Activated T-cell treated with anti-CD3 and anti-CD28 coated beads for 48 hours (primary cell): ENCODE measurements around the gene NUMB.
"Not testable (repeated sequence)": the region's sequence is repeated elsewhere in the genome, so short reads cannot be mapped to it uniquely, and the experiment has no call there.

Source experiments
- DNase-seq: peaks from one replicate; pipeline ENCODE4 v3.0.0-alpha.2; 2020; ENCODE audit warnings: low read depth

The NUMB gene

DNA sequence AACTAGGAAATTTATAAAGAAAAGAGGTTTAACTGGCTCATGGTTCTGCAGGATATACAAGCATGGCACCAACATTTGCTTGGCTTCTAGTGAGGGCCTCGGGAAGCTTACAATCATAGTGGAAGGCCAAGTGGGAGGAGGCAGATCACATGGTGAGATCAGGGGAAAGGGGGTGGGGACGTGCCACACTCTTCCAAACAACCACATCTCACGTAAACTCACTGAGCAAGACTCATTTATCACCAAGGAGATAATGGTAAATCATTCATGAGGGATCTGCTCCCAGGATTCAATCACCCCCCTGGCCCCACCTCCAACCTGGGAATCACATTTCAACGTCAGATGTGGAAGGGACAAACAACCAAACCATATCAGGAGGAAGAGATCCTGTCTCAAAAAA, 35.8 kb downstream of the NUMB start:
- no peak for DNase-seq

GRCh38 chr14:73418227-73418626, 40.1 kb downstream of the NUMB start:
- DNase-seq, result no peak

DNA sequence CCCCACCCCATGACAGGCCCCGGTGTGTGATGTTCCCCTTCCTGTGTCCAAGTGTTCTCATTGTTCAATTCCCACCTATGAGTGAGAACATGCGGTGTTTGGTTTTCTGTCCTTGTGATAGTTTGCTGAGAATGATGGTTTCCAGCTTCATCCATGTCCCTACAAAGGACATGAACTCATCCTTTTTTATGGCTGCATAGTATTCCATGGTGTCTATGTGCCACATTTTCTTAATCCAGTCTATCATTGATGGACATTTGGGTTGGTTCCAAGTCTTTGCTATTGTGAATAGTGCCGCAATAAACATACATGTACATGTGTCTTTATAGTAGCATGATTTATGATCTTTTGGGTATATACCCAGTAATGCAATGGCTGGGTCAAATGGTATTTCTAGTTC, 52.1 kb downstream of the NUMB start:
- not testable (repeated sequence) for DNase-seq

DNA sequence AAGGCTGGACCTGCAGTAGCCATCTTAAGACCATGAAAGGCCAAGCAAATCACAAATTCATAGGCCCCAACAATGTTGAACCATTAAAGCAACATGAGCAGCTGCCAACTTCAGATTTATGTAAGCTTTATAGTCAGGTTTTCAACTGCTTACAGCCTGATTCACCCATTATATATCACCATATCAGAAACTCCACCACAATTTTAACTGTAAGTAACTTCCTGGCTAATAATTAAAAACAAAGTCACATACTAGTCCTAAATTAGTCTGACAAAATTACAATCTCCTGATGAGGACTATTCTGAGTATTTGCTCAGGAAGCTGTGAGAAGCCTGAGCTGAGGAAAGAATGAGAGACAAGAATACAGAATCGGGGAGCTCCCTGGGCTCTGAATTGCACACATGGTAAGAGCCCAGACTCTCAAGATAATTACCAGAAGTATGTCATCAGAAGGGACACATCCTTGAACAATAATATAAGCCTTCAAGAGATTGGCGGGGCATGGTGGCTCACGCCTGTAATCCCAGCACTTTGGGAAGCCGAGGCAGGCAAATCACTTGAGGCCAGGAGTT, 55.1 kb downstream of the NUMB start:
- DNase-seq, result no peak

DNA sequence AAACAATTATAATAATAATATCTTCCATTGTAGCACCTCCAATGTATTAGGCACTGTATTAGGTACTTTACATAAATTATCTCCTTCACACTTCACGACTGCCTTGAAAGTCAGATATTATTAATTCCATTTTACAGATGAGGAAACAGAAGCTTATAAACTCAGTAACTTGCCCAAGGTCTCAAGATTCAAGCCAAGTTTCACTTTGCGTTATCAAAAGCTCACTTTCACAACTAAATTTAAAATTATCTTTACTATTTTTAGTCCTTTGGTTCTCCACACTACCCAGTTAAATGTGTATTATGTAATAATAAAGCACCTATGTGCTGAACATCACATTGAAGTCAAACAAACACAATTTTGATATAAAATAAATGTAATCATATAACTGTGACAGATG, 55.8 kb downstream of the NUMB start:
- DNase-seq, result no peak

GRCh38 chr14:73397810-73398209, 60.5 kb downstream of the NUMB start:
- DNase-seq, result no peak

- no peak for DNase-seq
Measured at GRCh38 chr14:73394317-73394716, 64.0 kb downstream of the NUMB start.

GRCh38 chr14:73393375-73393774, 65.0 kb downstream of the NUMB start:
- no peak for DNase-seq

GRCh38 chr14:73392329-73393257, 65.8 kb downstream of the NUMB start:
- no peak for DNase-seq

GRCh38 chr14:73387860-73388259, 70.5 kb downstream of the NUMB start:
- DNase-seq, result not testable (repeated sequence)

DNA sequence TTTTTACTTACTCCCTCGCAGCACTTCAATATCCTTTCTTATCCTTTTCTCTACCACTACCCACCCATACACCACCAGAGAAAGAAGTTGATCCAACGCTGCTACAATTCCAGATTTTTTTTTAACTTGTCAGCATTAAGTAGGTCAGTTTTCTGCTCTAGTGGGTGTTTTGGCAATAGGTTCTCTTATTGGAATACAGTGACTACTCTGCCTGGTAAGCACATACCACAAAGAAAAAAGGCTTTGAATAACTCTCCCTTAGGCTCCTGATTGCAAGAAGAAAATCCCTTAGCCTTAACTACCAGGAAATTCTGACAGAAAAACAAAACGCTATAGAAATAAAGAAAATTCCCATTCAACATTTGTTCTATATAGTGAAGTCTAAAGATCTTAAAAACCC, 72.0 kb downstream of the NUMB start:
- no peak for DNase-seq

DNA sequence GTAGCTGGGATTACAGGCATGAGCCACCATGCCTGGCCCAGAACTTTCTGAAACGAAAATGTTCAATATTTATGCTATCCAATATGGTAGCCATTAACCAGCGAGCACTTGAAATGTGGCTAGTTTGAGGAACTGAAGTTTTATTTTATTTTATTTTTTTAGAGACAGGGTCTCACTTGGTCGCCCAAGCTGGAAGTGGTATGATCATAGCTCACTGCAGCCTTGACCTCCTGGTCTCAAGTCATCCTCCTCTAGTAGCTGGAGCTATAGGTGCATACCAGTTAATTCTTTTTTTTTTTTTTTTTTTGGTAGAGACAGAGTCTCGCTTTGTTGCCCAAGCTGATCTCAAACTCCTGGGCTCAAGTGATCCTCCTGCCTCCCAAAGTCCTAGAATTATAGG, 73.3 kb downstream of the NUMB start:
- DNase-seq, result not testable (repeated sequence)

DNA sequence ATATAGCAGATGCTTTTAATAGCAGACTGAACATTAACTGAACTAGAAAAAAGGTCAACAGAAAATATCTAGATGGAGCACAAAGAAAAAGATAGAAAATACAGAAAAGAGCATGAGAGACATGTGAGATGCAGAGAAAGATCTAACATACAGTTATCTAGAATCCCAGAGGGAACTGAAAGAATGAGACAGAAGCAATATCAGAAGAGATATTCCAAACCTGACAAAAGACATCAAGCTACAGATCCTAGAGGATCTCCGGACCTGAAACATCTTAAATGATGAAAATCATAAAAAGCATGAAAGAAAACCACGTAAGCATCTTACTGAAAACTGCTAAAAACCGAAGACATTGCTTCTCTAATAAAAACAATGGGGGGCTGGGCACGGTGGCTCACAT, 75.0 kb downstream of the NUMB start:
- DNase-seq, result no peak

- DNase-seq, result no peak
Measured at GRCh38 chr14:73381380-73382013, 76.8 kb downstream of the NUMB start.

DNA sequence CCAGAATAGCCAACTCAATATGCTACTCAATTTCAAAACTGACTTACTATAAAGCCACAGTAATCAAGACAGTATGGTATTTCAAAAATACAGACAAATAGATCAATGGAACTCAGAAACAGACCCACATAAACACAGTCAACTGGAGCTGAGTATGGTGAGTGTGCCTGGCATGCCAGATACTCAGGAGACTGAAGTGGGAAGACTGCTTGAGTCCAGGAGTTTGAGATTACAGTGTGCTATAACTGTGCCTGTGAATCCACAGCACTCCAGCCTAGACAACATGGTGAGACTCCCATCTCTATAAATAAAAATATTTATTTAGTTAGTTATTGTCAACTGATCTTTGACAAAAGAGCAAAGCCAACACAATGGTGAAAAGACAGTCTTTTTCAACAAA, 81.8 kb downstream of the NUMB start:
- no peak for DNase-seq

- no peak for DNase-seq
Measured at GRCh38 chr14:73375861-73376260, 82.5 kb downstream of the NUMB start.

DNA sequence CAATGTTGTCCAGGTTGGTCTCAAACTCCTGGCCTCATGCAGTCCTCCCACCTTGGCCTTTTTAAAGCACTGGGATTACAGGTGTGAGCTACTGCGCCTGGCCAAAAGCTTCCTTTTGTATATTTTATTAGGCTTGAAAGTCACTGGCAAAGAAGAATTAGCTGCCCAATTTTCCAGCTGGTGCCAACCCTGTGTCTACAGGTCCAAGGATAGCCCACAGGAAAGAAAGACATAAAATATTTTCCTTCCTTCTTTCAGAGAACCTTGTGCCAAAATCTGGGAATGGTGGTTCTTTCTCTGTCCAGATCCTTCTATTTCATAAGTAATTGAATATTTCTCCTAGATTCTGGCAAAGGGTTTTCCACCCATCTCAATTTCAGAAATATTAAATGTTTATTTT, 84.1 kb downstream of the NUMB start:
- DNase-seq, result no peak

- no peak for DNase-seq
Measured at GRCh38 chr14:73372529-73372928, 85.8 kb downstream of the NUMB start.

GRCh38 chr14:73370561-73370960, 87.8 kb downstream of the NUMB start:
- DNase-seq, result no peak

DNA sequence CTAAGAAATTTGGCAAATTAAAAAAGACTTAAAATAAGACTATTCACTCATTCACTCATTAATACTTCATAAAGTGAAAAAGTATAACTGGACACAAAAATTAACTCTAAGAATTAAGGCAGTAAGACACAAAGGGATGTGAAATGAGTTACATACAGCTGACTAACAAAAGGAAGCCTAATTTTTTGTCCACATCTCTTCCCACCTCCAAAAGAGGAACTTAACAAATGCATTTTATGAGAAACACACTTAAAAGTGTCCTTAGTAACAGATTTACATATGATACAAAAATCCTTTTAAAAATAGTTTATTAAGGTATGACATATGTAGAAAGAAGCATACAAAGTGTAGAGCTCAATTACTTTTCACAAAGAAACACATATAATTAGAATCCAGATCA, 88.9 kb downstream of the NUMB start:
- DNase-seq, result no peak

DNA sequence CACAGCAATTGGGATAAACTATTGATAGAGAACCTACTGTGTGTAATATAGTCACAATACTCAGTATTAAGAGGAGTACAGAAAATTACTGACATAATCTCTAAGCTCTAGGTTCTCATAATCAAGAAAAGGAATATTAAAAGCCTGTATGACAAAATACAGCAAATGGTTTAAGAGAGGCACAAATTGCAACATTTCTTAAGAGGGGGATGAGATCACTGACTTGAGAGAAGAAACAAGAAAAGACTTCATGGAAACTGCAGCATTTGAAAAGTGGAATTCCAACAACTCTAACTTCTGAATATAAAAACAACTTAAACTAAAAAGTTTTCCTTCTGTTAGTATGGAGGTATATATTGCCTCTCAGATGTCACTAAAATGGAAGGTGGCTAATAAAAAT, 89.7 kb downstream of the NUMB start:
- DNase-seq, result no peak

- DNase-seq, result no peak
Measured at GRCh38 chr14:73365727-73366126, 92.6 kb downstream of the NUMB start.

DNA sequence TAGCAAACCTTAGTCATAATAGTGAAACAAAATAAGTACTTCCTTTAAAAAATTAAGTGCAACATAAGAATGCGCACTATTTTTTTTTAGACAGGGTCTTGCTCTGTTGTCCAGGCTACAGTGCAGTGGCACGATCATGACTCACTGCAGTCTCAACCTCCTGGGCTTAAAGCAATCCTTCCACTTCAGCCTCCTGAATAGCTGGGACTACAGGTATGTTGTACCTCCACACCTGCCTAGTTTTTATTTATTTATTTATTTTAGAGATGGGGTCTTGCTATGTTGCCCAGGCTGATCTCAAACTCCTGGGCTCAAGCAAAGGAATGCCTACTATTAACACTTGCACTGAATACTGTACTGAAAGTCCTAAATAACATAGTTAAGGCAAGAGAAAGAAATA, 93.8 kb downstream of the NUMB start:
- no peak for DNase-seq
